PC-9 (cell line): ENCODE results near the gene PRLR. TPM values are rescaled to one million over a fixed set of nuclear protein-coding genes. Genes with fewer than 3 reads are reported as not detected.
A peak's percentile ranks its signal among the peaks of the same experiment; 100 is the strongest.

ENCODE experiments used
- BruUV-seq: library from RNA; stranded (reverse); fragments of 400-500 nt; replicated peaks from 2 replicates; lab custom pipeline; 2021; lab: Mats Ljungman, UMichigan
- CTCF ChIA-PET: fragments of 300-600 bp; sonication (Branson Sonifier 250); formaldehyde crosslinking; loops from one replicate; lab custom pipeline; 2022; ENCODE audit warnings: antibody characterized with exemption; lab: Charles Lee
- POLR2A ChIA-PET: fragments of 300-600 bp; sonication (Branson Sonifier 250); formaldehyde crosslinking; loops from one replicate; lab custom pipeline; 2022; ENCODE audit warnings: antibody characterized with exemption; ENCODE audit not compliant: unreplicated experiment; lab: Charles Lee
- DNase-seq, 2 experiments: peaks; one replicate each; pipeline versions ENCODE4 v3.0.0 to v3.0.0-alpha.2; 2015 to 2022; ENCODE audit warnings: mixed read lengths in 1 of 2
- H2AFZ ChIP-seq: fragments of 200-600 bp; sonication (generic); 2 replicates; pipeline ENCODE4 v1.8.1; 2017; ENCODE audit warnings: antibody characterized with exemption
- H3F3A ChIP-seq: fragments of 200-600 bp; sonication (generic); 2 replicates; pipeline ENCODE4 v1.8.1; 2017; ENCODE audit warnings: antibody characterized with exemption, mild to moderate bottlenecking, low read depth; ENCODE audit not compliant: insufficient read depth
- H3K27ac ChIP-seq: fragments of 200-600 bp; sonication (generic); 2 replicates; pipeline ENCODE4 v1.6.1; 2016; ENCODE audit warnings: mixed run types
- H3K27me3 ChIP-seq: fragments of 200-600 bp; sonication (generic); 2 replicates; pipeline ENCODE4 v1.6.1; 2016; ENCODE audit warnings: low read depth, mixed run types; ENCODE audit not compliant: insufficient read depth
- H3K36me3 ChIP-seq: fragments of 200-600 bp; sonication (generic); 2 replicates; pipeline ENCODE4 v1.6.1; 2016; ENCODE audit warnings: low read depth, mixed run types
- H3K4me1 ChIP-seq: fragments of 200-600 bp; sonication (generic); replicated peaks from 2 replicates; pipeline ENCODE4 v1.6.1; 2016; ENCODE audit warnings: mixed run types; ENCODE audit not compliant: insufficient read depth
- H3K4me2 ChIP-seq: fragments of 200-600 bp; sonication (generic); 2 replicates; pipeline ENCODE4 v1.6.1; 2017; ENCODE audit warnings: mixed run types
- H3K4me3 ChIP-seq: fragments of 200-600 bp; sonication (generic); 2 replicates; pipeline ENCODE4 v1.6.1; 2016; ENCODE audit warnings: mixed run types
- H3K79me2 ChIP-seq: fragments of 200-600 bp; sonication (generic); 2 replicates; pipeline ENCODE4 v1.6.1; 2017; ENCODE audit warnings: low read depth, mixed run types
- H3K9me2 ChIP-seq: fragments of 200-600 bp; sonication (generic); 2 replicates; pipeline ENCODE4 v1.8.1; 2017; ENCODE audit warnings: mild to moderate bottlenecking; ENCODE audit not compliant: insufficient read depth
- H3K9me3 ChIP-seq: fragments of 200-600 bp; sonication (generic); 2 replicates; pipeline ENCODE4 v1.8.1; 2016; ENCODE audit warnings: low read depth; ENCODE audit not compliant: insufficient read depth
- H4K20me1 ChIP-seq: fragments of 200-600 bp; sonication (generic); 2 replicates; pipeline ENCODE4 v1.8.1; 2017; ENCODE audit not compliant: insufficient read depth
- CTCF ChIP-seq: fragments of 200-600 bp; sonication (generic); conservative IDR thresholded peaks from 2 replicates; pipeline ENCODE4 v1.6.1; 2017; ENCODE audit warnings: mixed run types, antibody characterized with exemption, mild to moderate bottlenecking, moderate library complexity
- EZH2 ChIP-seq: fragments of 200-600 bp; sonication (generic); IDR thresholded peaks from 2 replicates; pipeline ENCODE4 v1.8.0; 2017; ENCODE audit warnings: antibody characterized with exemption, low read depth
- intact Hi-C: fragments of 100-400 bp; cut with micrococcal nuclease; formaldehyde crosslinking; loops from one replicate; pipeline ENCODE4 v1.10.0; 2022; ENCODE audit not compliant: unreplicated experiment
- total RNA-seq: library from RNA; stranded (reverse); gene quantifications from 2 replicates; pipeline ENCODE4 v1.2.3, GENCODE V29; 2021

Gene PRLR
- total RNA-seq, 1 experiment from 2014 or later, result not detected

GRCh38 chr5:35182910-35183535, 47.3 kb downstream of the PRLR start:
- Histone ChIP-seq H3K4me2 (no peak overlapping the region), H3K36me3 (no peaks in the 10 kb centered on the region), H3K4me1 (no peaks in the 10 kb centered on the region), H4K20me1 (peaks cover 7% of the 10 kb centered on the region; the same call in 1 of the 2 replicates), H3K27me3 (peaks cover 72% of the 10 kb centered on the region), H3K9me2 (no peaks in the 10 kb centered on the region), H3F3A (no peaks in the 10 kb centered on the region), H3K9me3 (no peaks in the 10 kb centered on the region), H3K79me2 (no peaks in the 10 kb centered on the region), H3K27ac (no peak overlapping the region), H2AFZ (no peak overlapping the region), H3K4me3 (no peak overlapping the region)
- TF ChIP-seq EZH2 (no peak), CTCF (peak; percentile 53)
- peak in 1 of 2 experiments; percentile 21 for DNase-seq
- CTCF ChIA-PET, result interaction anchor here (0.5 kb wide), 1 partner anchor 1151 kb away, joined by 4 read pairs; no protein-coding TSS in a partner anchor
- intact Hi-C loops, result no loop called here
- POLR2A ChIA-PET, result no interaction called here
- BruUV-seq, result no TSS peak

GRCh38 chr5:35182486-35182885, 47.8 kb downstream of the PRLR start:
- Histone ChIP-seq H3K27ac (no peak overlapping the region), H4K20me1 (peaks cover 7% of the 10 kb centered on the region; the same call in 1 of the 2 replicates), H3K4me2 (no peak overlapping the region), H3K9me3 (no peaks in the 10 kb centered on the region), H3K4me1 (no peaks in the 10 kb centered on the region), H3K79me2 (no peaks in the 10 kb centered on the region), H3K4me3 (no peak overlapping the region), H3K27me3 (peaks cover 72% of the 10 kb centered on the region), H3F3A (no peaks in the 10 kb centered on the region), H3K36me3 (no peaks in the 10 kb centered on the region), H3K9me2 (no peaks in the 10 kb centered on the region), H2AFZ (no peak overlapping the region)
- CTCF ChIA-PET, result interaction anchor here (0.5 kb wide), 1 partner anchor 1152 kb away, joined by 4 read pairs; no protein-coding TSS in a partner anchor
- intact Hi-C loops, result no loop called here
- POLR2A ChIA-PET, result no interaction called here
- no TSS peak for BruUV-seq
- no peak for TF ChIP-seq EZH2
- no peak for TF ChIP-seq CTCF
- no peak for DNase-seq

DNA sequence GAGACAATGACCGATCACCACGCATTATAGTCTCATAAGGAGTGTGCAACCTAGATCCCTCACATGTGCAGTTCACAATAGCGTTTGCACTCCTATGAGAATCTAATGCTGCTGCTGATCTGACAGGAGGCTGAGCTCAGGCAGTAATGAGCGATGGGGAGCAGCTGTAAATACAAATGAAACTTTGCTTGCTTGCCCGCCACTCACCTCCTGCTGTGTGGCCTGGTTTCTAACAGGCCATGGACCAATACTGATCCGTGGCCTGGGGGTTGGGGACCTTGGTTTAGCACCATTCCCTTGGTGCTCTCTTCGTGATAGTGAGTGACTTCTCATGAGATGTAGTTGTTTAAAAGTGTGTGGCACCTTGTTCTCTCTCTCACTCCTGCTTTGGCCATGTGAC, 50.2 kb downstream of the PRLR start:
- H3F3A ChIP-seq, result no peaks in the 10 kb centered on the region
- peaks cover 7% of the 10 kb centered on the region; the same call in 1 of the 2 replicates for H4K20me1 ChIP-seq
- BruUV-seq, result no TSS peak
- no peaks in the 10 kb centered on the region for H3K9me3 ChIP-seq
- H3K79me2 ChIP-seq, result no peaks in the 10 kb centered on the region
- H2AFZ ChIP-seq, result no peak overlapping the region
- no peak for DNase-seq
- no peaks in the 10 kb centered on the region for H3K36me3 ChIP-seq
- TF ChIP-seq EZH2 (no peak), CTCF (no peak)
- H3K4me2 ChIP-seq, result no peak overlapping the region
- H3K9me2 ChIP-seq, result no peaks in the 10 kb centered on the region
- intact Hi-C loops, result no loop called here
- H3K4me3 ChIP-seq, result no peak overlapping the region
- H3K4me1 ChIP-seq, result no peaks in the 10 kb centered on the region
- POLR2A ChIA-PET, result no interaction called here
- CTCF ChIA-PET, result no interaction called here
- H3K27me3 ChIP-seq, result peaks cover 61% of the 10 kb centered on the region
- no peak overlapping the region for H3K27ac ChIP-seq
